ENCODE measurements around the gene MEGF6. TPM values are rescaled to one million over a fixed set of nuclear protein-coding genes. Genes with fewer than 3 reads are reported as not detected.

MEGF6 gene
- 1 to 10 TPM; 4.9 to 6.8 TPM for total RNA-seq

DNA sequence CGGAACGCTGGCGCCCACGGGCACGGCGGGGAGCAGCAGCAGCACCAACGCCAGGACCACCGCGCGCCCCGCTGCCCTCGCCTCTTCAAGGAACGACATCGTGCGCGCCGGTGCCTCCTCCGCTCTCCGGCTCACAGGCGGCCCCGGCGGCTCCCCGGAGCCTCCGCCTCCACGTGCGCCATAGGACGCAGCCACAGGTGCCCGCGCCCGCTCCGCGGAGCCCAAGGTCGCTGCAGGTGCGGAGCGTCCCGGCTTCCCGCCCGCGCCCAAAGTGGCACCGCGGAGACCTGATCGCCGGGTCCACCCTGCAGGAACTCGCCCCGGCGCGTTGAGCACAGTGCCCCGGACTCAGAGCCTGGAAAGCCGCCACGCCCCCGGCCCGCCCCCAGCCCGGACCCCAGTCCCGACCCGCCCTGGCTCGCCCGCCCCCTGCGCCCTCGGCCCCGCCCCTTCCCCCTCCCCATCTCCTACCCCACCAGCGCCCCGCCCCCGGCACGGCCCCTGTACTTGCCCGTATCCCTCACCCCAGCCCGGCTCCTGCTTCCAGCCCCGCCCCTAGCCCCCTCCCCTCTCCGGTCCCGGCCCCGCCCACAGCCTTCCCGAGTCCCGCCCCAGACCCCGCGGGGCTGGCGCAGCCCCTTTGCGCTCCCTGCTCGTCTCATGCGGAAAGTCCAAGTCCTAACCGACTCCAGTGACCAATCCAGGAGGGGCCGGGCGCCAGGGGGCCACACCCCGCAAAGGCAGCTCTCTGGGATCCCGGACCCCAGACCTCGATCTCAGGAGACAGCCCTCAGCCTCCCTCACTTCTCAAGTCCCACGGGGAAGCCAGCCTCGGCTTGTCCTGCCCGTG lies at the start of gene MEGF6:
Gene MEGF6 (minus strand): TSS at position 339 of the 850 bp plus-strand sequence. CDS start 240 bp downstream, at position 99.
- Mint-ChIP-seq H3K4me1 (ENCODE audit: low read depth) (peaks cover 4% of the 10 kb centered on the region), H3K27ac (no peak within 1 kb of the TSS), H3K4me3 (peak within 1 kb of the TSS; percentile 68 to 78), H3K9me3 (no peaks in the 10 kb centered on the region), H3K27me3 (ENCODE audit: low read depth) (peaks cover 16% of the 10 kb centered on the region), H3K36me3 (ENCODE audit: insufficient read depth in 2 of 2) (no peaks in the 10 kb centered on the region)
- ATAC-seq (replicated peaks in 1 of 2) (peak; percentile 48 to 63), DNase-seq (peak in 1 of 2 donors; percentile 38)

GRCh38 chr1:3660704-3661103 lies 49.4 kb upstream of the MEGF6 start:
- Mint-ChIP-seq H3K36me3 (ENCODE audit: insufficient read depth in 2 of 2) (no peaks in the 10 kb centered on the region), H3K27ac (no peak overlapping the region), H3K4me3 (no peak overlapping the region), H3K27me3 (ENCODE audit: low read depth) (peaks cover 13% of the 10 kb centered on the region), H3K4me1 (ENCODE audit: low read depth) (peaks cover 11% of the 10 kb centered on the region), H3K9me3 (no peaks in the 10 kb centered on the region)
- DNase-seq (no peak), ATAC-seq (replicated peaks in 1 of 2) (peak in 1 of 2 donors; percentile 48)

DNA sequence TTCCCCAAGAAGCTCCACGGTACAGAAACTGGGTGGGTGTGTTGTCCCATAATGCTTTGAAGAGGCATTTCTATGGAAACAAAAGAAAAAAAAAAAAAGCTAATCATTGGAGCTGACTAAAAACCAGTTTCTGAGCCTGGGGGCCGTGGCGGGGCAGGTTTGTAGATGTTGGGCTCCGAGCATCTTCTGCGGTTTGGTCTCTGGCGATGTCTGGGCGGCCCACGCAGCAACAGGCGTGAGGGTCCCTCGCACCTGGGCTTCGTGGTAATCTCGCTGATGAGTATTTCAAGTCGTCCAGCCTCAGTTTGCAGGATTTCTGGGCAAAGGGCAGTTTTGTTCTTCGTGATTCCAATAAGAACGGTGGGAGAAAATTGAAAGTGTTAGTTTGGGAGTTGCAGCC lies 47.8 kb upstream of the MEGF6 start:
- Mint-ChIP-seq H3K4me1 (ENCODE audit: low read depth) (peaks cover 11% of the 10 kb centered on the region), H3K9me3 (no peaks in the 10 kb centered on the region), H3K27ac (no peak overlapping the region), H3K27me3 (ENCODE audit: low read depth) (peaks cover 26% of the 10 kb centered on the region), H3K4me3 (no peak overlapping the region), H3K36me3 (ENCODE audit: insufficient read depth in 2 of 2) (no peaks in the 10 kb centered on the region)
- DNase-seq = no peak
- no peak for ATAC-seq (replicated peaks in 1 of 2)

- Mint-ChIP-seq H3K4me3 (no peak overlapping the region), H3K4me1 (ENCODE audit: low read depth) (peaks cover 11% of the 10 kb centered on the region), H3K36me3 (ENCODE audit: insufficient read depth in 2 of 2) (no peaks in the 10 kb centered on the region), H3K27me3 (ENCODE audit: low read depth) (peaks cover 32% of the 10 kb centered on the region), H3K27ac (no peak overlapping the region), H3K9me3 (no peaks in the 10 kb centered on the region)
- no peak for ATAC-seq (replicated peaks in 1 of 2)
- DNase-seq = no peak
These were observed 46.9 kb upstream of the MEGF6 start for GRCh38 chr1:3658231-3658615.

DNA sequence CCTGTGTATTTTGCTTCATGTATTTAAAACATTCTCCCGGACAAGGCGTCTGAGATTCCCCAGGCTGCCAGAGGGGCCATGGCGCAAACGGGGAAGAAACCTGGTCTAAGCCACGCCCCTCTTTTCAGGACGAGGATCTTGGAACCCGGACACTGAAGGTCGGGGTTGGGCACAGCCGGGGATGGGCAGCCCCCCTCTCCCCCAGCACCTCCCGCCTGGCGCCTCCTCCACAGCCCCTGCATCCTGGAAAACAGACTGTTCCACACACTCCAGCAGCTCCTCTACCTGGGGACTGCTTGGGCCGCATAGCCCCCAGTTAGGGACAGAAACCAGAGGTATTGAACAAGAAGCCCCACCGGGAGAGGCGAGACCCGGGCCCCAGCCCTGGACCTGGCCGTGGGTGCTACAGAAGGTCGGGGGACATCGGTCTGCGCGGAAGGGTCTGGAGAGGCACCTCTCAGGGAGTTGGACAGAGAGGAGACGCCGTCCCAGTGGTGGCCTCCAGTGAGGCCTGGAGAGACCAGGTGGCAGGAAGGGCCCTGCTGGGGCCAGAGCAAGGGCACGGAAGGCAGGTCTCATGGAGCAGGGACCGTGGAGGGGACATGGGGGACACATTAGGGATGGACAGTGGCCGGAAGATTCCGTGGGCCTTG lies 46.4 kb upstream of the MEGF6 start:
- H3K9me3 Mint-ChIP-seq = no peaks in the 10 kb centered on the region
- peaks cover 11% of the 10 kb centered on the region for H3K4me1 Mint-ChIP-seq (ENCODE audit: low read depth)
- no peak overlapping the region for H3K27ac Mint-ChIP-seq
- no peaks in the 10 kb centered on the region for H3K36me3 Mint-ChIP-seq (ENCODE audit: insufficient read depth in 2 of 2)
- no peak for DNase-seq
- H3K27me3 Mint-ChIP-seq (ENCODE audit: low read depth) = peaks cover 32% of the 10 kb centered on the region
- no peak overlapping the region for H3K4me3 Mint-ChIP-seq
- ATAC-seq (replicated peaks in 1 of 2) = no peak

DNA sequence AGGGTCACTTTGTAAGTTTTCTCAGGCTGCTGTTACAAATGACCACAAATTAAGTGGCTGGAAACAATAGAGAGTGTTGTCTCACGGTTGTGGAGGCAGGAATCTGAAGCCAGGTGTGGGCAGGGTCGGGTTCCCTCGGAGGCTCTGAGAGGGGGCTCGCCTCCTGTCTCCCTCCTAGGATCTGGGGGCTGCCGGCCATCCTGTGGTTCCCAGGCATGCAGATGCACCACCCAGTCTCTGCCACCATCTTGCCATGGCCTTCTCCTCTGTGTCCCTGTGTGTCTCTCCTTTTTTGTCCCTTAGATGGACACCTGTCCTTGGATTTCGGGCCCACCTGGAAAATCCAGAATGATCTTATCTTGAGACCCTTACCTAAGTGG lies 45.8 kb upstream of the MEGF6 start:
- Mint-ChIP-seq H3K9me3 (no peaks in the 10 kb centered on the region), H3K27me3 (ENCODE audit: low read depth) (peaks cover 32% of the 10 kb centered on the region), H3K36me3 (ENCODE audit: insufficient read depth in 2 of 2) (no peaks in the 10 kb centered on the region), H3K27ac (no peak overlapping the region), H3K4me3 (no peak overlapping the region), H3K4me1 (ENCODE audit: low read depth) (peaks cover 11% of the 10 kb centered on the region)
- DNase-seq = no peak
- no peak for ATAC-seq (replicated peaks in 1 of 2)

DNA sequence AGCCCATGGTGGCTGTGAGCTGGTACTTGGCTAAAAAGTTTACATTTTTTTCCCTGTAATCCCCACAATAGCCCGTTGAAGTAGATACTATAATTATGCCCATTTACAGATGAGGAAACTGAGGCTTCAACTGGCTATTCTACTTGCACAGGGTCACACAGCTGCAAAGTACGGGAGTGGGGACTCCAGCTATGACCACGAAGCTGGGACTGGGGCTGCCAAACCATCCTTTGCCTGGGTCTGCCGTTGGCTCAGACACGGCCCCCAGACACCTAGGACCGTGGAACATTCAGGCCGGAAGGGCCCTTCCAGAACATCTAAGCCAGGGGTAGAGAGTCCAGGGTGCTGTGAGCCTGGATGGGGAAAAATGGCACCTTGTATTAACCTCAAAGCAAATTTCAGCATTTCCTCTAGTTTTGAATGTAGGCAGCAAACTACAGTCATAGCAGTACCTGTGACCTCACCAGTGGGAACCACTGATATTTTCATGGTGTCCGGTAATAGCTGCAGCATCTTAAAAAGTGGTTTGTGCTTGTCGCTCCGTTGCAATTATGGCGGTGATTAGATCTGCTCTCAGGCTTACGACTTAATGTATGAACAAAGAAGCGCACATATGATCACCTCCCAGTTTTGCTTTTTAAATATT lies 45.3 kb upstream of the MEGF6 start:
- Mint-ChIP-seq H3K27ac (no peak overlapping the region), H3K4me1 (ENCODE audit: low read depth) (peaks cover 11% of the 10 kb centered on the region), H3K27me3 (ENCODE audit: low read depth) (peaks cover 32% of the 10 kb centered on the region), H3K36me3 (ENCODE audit: insufficient read depth in 2 of 2) (no peaks in the 10 kb centered on the region), H3K9me3 (no peaks in the 10 kb centered on the region), H3K4me3 (no peak overlapping the region)
- ATAC-seq (replicated peaks in 1 of 2) = peak; percentile 54 to 63
- peak in 1 of 2 donors; percentile 39 for DNase-seq

DNA sequence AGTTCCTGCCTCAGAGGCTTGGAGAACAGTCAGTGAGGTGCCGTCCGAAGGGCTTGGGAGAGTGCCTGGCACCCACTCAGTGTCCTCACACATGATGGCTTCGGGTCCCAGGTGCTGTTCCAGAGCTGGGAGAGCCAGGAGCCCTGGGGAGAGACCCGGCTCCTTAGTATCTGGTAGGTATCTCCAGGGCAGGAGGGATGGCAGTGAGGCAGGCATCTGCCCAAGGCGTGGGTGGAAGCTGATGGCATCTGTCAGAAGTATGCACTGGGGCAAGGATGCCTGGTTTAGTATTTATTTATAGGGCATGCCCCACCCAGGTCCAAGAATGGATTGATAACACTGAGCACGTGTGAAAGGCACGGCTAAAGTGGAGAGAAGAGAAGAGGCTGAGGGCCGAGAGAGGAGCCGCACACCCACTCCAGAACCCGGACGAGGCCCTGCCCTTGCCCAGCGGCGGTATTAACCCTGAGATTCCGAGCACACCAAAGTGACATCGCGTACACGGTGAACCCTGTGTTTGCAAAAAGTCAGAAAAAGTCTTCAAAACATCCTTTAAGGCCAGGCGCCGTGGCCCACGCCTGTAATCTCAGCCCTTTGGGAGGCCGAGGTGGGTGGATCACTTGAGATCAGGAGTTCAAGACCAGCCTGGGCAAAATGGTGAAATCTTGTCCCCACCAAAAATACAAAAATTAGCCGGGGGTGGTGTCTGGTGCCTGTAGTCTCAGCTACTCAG lies 43.4 kb upstream of the MEGF6 start:
- Mint-ChIP-seq H3K4me3 (no peak overlapping the region), H3K27me3 (ENCODE audit: low read depth) (peaks cover 32% of the 10 kb centered on the region), H3K27ac (no peak overlapping the region), H3K9me3 (no peaks in the 10 kb centered on the region), H3K36me3 (ENCODE audit: insufficient read depth in 2 of 2) (no peaks in the 10 kb centered on the region), H3K4me1 (ENCODE audit: low read depth) (peaks cover 18% of the 10 kb centered on the region)
- no peak for DNase-seq
- ATAC-seq (replicated peaks in 1 of 2) = no peak

GRCh38 chr1:3653286-3653618 lies 41.9 kb upstream of the MEGF6 start:
- peak overlapping the region; percentile 36 to 59 for H3K4me3 Mint-ChIP-seq
- no peaks in the 10 kb centered on the region for H3K36me3 Mint-ChIP-seq (ENCODE audit: insufficient read depth in 2 of 2)
- no peak for ATAC-seq (replicated peaks in 1 of 2)
- H3K27me3 Mint-ChIP-seq (ENCODE audit: low read depth) = peaks cover 32% of the 10 kb centered on the region
- peaks cover 29% of the 10 kb centered on the region for H3K4me1 Mint-ChIP-seq (ENCODE audit: low read depth)
- DNase-seq = no peak
- H3K9me3 Mint-ChIP-seq = no peaks in the 10 kb centered on the region
- H3K27ac Mint-ChIP-seq = no peak overlapping the region

DNA sequence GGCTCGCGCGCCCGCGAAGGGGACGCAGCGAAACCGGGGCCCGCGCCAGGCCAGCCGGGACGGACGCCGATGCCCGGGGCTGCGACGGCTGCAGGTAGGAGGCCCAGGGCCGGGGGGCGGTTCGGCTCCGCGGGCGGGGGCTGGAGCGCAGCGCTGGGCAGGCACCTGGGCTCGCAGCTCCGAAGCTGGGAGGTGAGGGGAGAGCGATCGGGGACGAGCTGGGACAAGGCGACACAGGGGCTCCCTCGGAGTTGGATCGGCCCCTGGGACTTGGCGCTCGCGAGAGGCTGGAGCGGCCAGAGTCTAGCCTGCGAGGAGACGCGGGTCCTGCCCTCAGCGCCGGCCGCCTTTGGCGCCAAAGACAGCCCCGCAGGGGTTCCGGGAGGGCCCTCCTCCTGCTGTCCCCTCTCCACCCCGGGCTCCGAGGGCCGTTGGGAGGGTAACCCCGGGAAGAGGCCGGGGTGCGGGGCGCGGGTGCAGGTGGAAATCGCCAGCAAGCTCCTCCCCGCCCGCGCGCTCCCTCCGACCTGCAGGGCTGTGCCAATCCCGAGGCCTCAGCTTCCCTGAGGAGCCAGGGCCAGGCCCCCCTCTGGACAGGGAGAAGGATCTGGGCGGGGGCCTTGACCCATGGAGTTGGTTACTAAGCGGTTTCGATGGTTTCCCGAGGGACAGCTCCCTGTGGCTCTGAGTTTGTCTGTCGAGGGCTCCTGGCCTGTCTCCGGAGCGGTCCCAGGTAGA lies 41.4 kb upstream of the MEGF6 start:
- H3K9me3 Mint-ChIP-seq = no peaks in the 10 kb centered on the region
- H3K27ac Mint-ChIP-seq = no peak overlapping the region
- H3K4me3 Mint-ChIP-seq = peak overlapping the region; percentile 36 to 59
- DNase-seq (no peak), ATAC-seq (replicated peaks in 1 of 2) (no peak)
- peaks cover 31% of the 10 kb centered on the region for H3K4me1 Mint-ChIP-seq (ENCODE audit: low read depth)
- H3K27me3 Mint-ChIP-seq (ENCODE audit: low read depth) = peaks cover 32% of the 10 kb centered on the region
- no peaks in the 10 kb centered on the region for H3K36me3 Mint-ChIP-seq (ENCODE audit: insufficient read depth in 2 of 2)

GRCh38 chr1:3651930-3652547 lies 40.7 kb upstream of the MEGF6 start, which contains the start of gene TP73:
Gene TP73 (plus strand): TSS chr1:3652516. CDS start chr1:3682366, 29,850 bp downstream.
- H3K36me3 Mint-ChIP-seq (ENCODE audit: insufficient read depth in 2 of 2) = no peaks in the 10 kb centered on the region
- no peak within 1 kb of the TSS for H3K27ac Mint-ChIP-seq
- peaks cover 32% of the 10 kb centered on the region for H3K27me3 Mint-ChIP-seq (ENCODE audit: low read depth)
- DNase-seq (peak; percentile 16 to 25), ATAC-seq (replicated peaks in 1 of 2) (no peak)
- no peaks in the 10 kb centered on the region for H3K9me3 Mint-ChIP-seq
- peak within 1 kb of the TSS; percentile 65 to 68 for H3K4me3 Mint-ChIP-seq
- H3K4me1 Mint-ChIP-seq (ENCODE audit: low read depth) = peaks cover 30% of the 10 kb centered on the region

Measured in activated T-cell treated with anti-CD3 and anti-CD28 coated beads, Interleukin-2, amount 50 U/mL, for 72 hours (primary cell).